Activated CD4-positive, alpha-beta T cell treated with anti-CD3 and anti-CD28 coated beads, Interleukin-2, amount 10 ng/mL, durations not matched to agents 7 days and 5 days (primary cell): Measurements from ENCODE around the gene ZIK1. TPM values are rescaled to one million over a fixed set of nuclear protein-coding genes. Genes with fewer than 3 reads are reported as not detected.
A peak's percentile ranks its signal among the peaks of the same experiment; 100 is the strongest.

Source experiments
- CTCF ChIA-PET: fragments of 350-600 bp; sonication (Branson Sonifier 250); formaldehyde crosslinking; loops from one replicate; lab custom pipeline; 2021; ENCODE audit warnings: antibody characterized with exemption; lab: Charles Lee
- POLR2A ChIA-PET: fragments of 350-600 bp; sonication (Branson Sonifier 250); formaldehyde crosslinking; loops from one replicate; lab custom pipeline; 2021; ENCODE audit warnings: antibody characterized with exemption; lab: Charles Lee
- DNase-seq: peaks from one replicate; pipeline ENCODE4 v3.0.0-alpha.2; 2020
- H3K27ac Mint-ChIP-seq: one replicate; pipeline ENCODE4 v1.8.0; 2021; ENCODE audit warnings: mild to moderate bottlenecking, moderate library complexity, mixed read lengths
- H3K27me3 Mint-ChIP-seq: one replicate; pipeline ENCODE4 v1.8.0; 2021; ENCODE audit warnings: mixed read lengths
- H3K36me3 Mint-ChIP-seq: one replicate; pipeline ENCODE4 v1.8.0; 2021; ENCODE audit warnings: low read depth, mixed read lengths
- H3K4me1 Mint-ChIP-seq: one replicate; pipeline ENCODE4 v1.8.0; 2021; ENCODE audit warnings: mixed read lengths
- H3K4me3 Mint-ChIP-seq: one replicate; pipeline ENCODE4 v1.8.0; 2021; ENCODE audit warnings: mild to moderate bottlenecking, moderate library complexity, mixed read lengths
- H3K9me3 Mint-ChIP-seq: one replicate; pipeline ENCODE4 v1.8.0; 2021; ENCODE audit warnings: mixed read lengths
- total RNA-seq, 2 experiments: library from RNA; stranded (reverse); gene quantifications; one replicate each; pipeline ENCODE4 v1.2.3, GENCODE V29; 2021

Gene ZIK1
- 1 to 10 TPM; 8.2 to 8.4 TPM for total RNA-seq

- peak within 1 kb of the TSS; percentile 96 for H3K4me3 Mint-ChIP-seq
- H3K36me3 Mint-ChIP-seq = peaks cover 63% of the 10 kb centered on the region
- ChIA-PET CTCF (interaction anchor here (1.0 kb wide), 1 partner anchor 35 kb away, joined by 3 read pairs; no protein-coding TSS in a partner anchor), POLR2A (no interaction called here)
- H3K4me1 Mint-ChIP-seq = peaks cover 27% of the 10 kb centered on the region
- no peaks in the 10 kb centered on the region for H3K27me3 Mint-ChIP-seq
- H3K27ac Mint-ChIP-seq = peak within 1 kb of the TSS; percentile 93
- H3K9me3 Mint-ChIP-seq = peaks cover 66% of the 10 kb centered on the region
- peak; percentile 92 for DNase-seq
Measured at GRCh38 chr19:57583521-57584416, at the start of gene ZIK1. ZIK1 (plus strand) TSS chr19:57584145; CDS start chr19:57584357, 212 bp downstream.

- Mint-ChIP-seq H3K27ac (no peak overlapping the region), H3K36me3 (peaks cover 93% of the 10 kb centered on the region), H3K4me3 (no peak overlapping the region), H3K27me3 (no peaks in the 10 kb centered on the region), H3K4me1 (no peaks in the 10 kb centered on the region), H3K9me3 (peaks cover 78% of the 10 kb centered on the region)
- CTCF ChIA-PET = no interaction called here
- DNase-seq = no peak
- POLR2A ChIA-PET = no interaction called here
Measured at GRCh38 chr19:57537953-57538547, 45.9 kb upstream of the ZIK1 start.

GRCh38 chr19:57546513-57546912, 37.4 kb upstream of the ZIK1 start:
- POLR2A ChIA-PET = no interaction called here
- H3K4me3 Mint-ChIP-seq = no peak overlapping the region
- DNase-seq = no peak
- peaks cover 81% of the 10 kb centered on the region for H3K9me3 Mint-ChIP-seq
- H3K36me3 Mint-ChIP-seq = peaks cover 96% of the 10 kb centered on the region
- CTCF ChIA-PET = no interaction called here
- H3K4me1 Mint-ChIP-seq = no peaks in the 10 kb centered on the region
- H3K27me3 Mint-ChIP-seq = no peaks in the 10 kb centered on the region
- no peak overlapping the region for H3K27ac Mint-ChIP-seq

- H3K4me3 Mint-ChIP-seq = no peak overlapping the region
- H3K36me3 Mint-ChIP-seq = peaks cover 99% of the 10 kb centered on the region
- CTCF ChIA-PET = interaction anchor here (1.0 to 1.2 kb wide), 2 partner anchors 26 to 75 kb away, joined by 3 read pairs; partner anchors contain the start of genes ZNF416 and ZNF772
- no peak for DNase-seq
- H3K9me3 Mint-ChIP-seq = peaks cover 79% of the 10 kb centered on the region
- no peak overlapping the region for H3K27ac Mint-ChIP-seq
- H3K4me1 Mint-ChIP-seq = no peaks in the 10 kb centered on the region
- POLR2A ChIA-PET = no interaction called here
- no peaks in the 10 kb centered on the region for H3K27me3 Mint-ChIP-seq
Measured at GRCh38 chr19:57552432-57552831, 31.5 kb upstream of the ZIK1 start.

- ChIA-PET POLR2A (no interaction called here), CTCF (interaction anchor here (0.9 kb wide), 1 partner anchor 58 kb away, joined by 3 read pairs; the partner anchor contains the start of gene ZNF773)
- no peak for DNase-seq
- Mint-ChIP-seq H3K4me3 (no peak overlapping the region), H3K27me3 (no peaks in the 10 kb centered on the region), H3K27ac (no peak overlapping the region), H3K9me3 (peaks cover 46% of the 10 kb centered on the region), H3K4me1 (peaks cover 31% of the 10 kb centered on the region), H3K36me3 (peaks cover 73% of the 10 kb centered on the region)
Measured at GRCh38 chr19:57557659-57558058, 26.3 kb upstream of the ZIK1 start.

- Mint-ChIP-seq H3K4me3 (peak overlapping the region; percentile 93), H3K27me3 (no peaks in the 10 kb centered on the region), H3K36me3 (peaks cover 65% of the 10 kb centered on the region), H3K4me1 (peaks cover 31% of the 10 kb centered on the region), H3K9me3 (peaks cover 47% of the 10 kb centered on the region), H3K27ac (peak overlapping the region; percentile 95)
- POLR2A ChIA-PET = interaction anchor here (0.6 kb wide), 1 partner anchor 727 kb away, joined by 4 read pairs; no protein-coding TSS in a partner anchor
- DNase-seq = no peak
- CTCF ChIA-PET = interaction anchor here (0.9 kb wide), 1 partner anchor 59 kb away, joined by 3 read pairs; the partner anchor contains the start of gene ZNF773
Measured at GRCh38 chr19:57558525-57558924, 25.4 kb upstream of the ZIK1 start.

GRCh38 chr19:57559008-57559403, 24.9 kb upstream of the ZIK1 start:
- DNase-seq = peak; percentile 20
- H3K9me3 Mint-ChIP-seq = peaks cover 47% of the 10 kb centered on the region
- ChIA-PET CTCF (no interaction called here), POLR2A (interaction anchor here (0.6 kb wide), 1 partner anchor 727 kb away, joined by 4 read pairs; no protein-coding TSS in a partner anchor)
- H3K36me3 Mint-ChIP-seq = peaks cover 62% of the 10 kb centered on the region
- H3K27me3 Mint-ChIP-seq = no peaks in the 10 kb centered on the region
- peaks cover 31% of the 10 kb centered on the region for H3K4me1 Mint-ChIP-seq
- peak overlapping the region; percentile 95 for H3K27ac Mint-ChIP-seq
- H3K4me3 Mint-ChIP-seq = peak overlapping the region; percentile 93

- Mint-ChIP-seq H3K27me3 (no peaks in the 10 kb centered on the region), H3K27ac (peak within 1 kb of the TSS; percentile 95), H3K9me3 (peaks cover 42% of the 10 kb centered on the region), H3K36me3 (peaks cover 57% of the 10 kb centered on the region), H3K4me3 (peak within 1 kb of the TSS; percentile 93), H3K4me1 (peaks cover 31% of the 10 kb centered on the region)
- CTCF ChIA-PET = no interaction called here
- DNase-seq = peak; percentile 89
- POLR2A ChIA-PET = no interaction called here
Measured at GRCh38 chr19:57559404-57560025, 24.4 kb upstream of the ZIK1 start, which contains the start of gene ZNF550. ZNF550 (minus strand) TSS chr19:57559863; CDS start chr19:57559682, 181 bp downstream.

- peak overlapping the region; percentile 93 for H3K4me3 Mint-ChIP-seq
- H3K9me3 Mint-ChIP-seq = peaks cover 42% of the 10 kb centered on the region
- no peak for DNase-seq
- CTCF ChIA-PET = no interaction called here
- H3K27me3 Mint-ChIP-seq = no peaks in the 10 kb centered on the region
- POLR2A ChIA-PET = no interaction called here
- peaks cover 51% of the 10 kb centered on the region for H3K36me3 Mint-ChIP-seq
- H3K27ac Mint-ChIP-seq = peak overlapping the region; percentile 95
- peaks cover 31% of the 10 kb centered on the region for H3K4me1 Mint-ChIP-seq
Measured at GRCh38 chr19:57560049-57560491, 23.9 kb upstream of the ZIK1 start.

GRCh38 chr19:57563547-57563946, 20.4 kb upstream of the ZIK1 start:
- ChIA-PET CTCF (no interaction called here), POLR2A (no interaction called here)
- H3K9me3 Mint-ChIP-seq = peaks cover 60% of the 10 kb centered on the region
- peaks cover 22% of the 10 kb centered on the region for H3K4me1 Mint-ChIP-seq
- H3K27me3 Mint-ChIP-seq = no peaks in the 10 kb centered on the region
- DNase-seq = no peak
- H3K27ac Mint-ChIP-seq = no peak overlapping the region
- H3K4me3 Mint-ChIP-seq = no peak overlapping the region
- H3K36me3 Mint-ChIP-seq = peaks cover 32% of the 10 kb centered on the region

- Mint-ChIP-seq H3K27me3 (no peaks in the 10 kb centered on the region), H3K36me3 (peaks cover 23% of the 10 kb centered on the region), H3K9me3 (peaks cover 72% of the 10 kb centered on the region), H3K4me1 (no peaks in the 10 kb centered on the region), H3K27ac (no peak overlapping the region), H3K4me3 (no peak overlapping the region)
- ChIA-PET POLR2A (interaction anchor here (0.7 kb wide), 1 partner anchor 67 kb away, joined by 4 read pairs; the partner anchor contains the start of gene ZNF773), CTCF (no interaction called here)
- no peak for DNase-seq
Measured at GRCh38 chr19:57566396-57567265, 17.3 kb upstream of the ZIK1 start.
